Activated CD4-positive, alpha-beta T cell treated with anti-CD3 and anti-CD28 coated beads for 48 hours (primary cell): Measurements from ENCODE around the gene DCLK3.
A peak's percentile ranks its signal among the peaks of the same experiment; 100 is the strongest.

Source experiments
- DNase-seq: peaks from one replicate; pipeline ENCODE4 v3.0.0-alpha.2; 2020

DCLK3 gene

GRCh38 chr3:36707623-36708409, 56.5 kb downstream of the DCLK3 start:
- peak; percentile 32 for DNase-seq

- no peak for DNase-seq
These were observed 59.3 kb downstream of the DCLK3 start for GRCh38 chr3:36705015-36705414.

- DNase-seq, result no peak
These were observed 60.1 kb downstream of the DCLK3 start for GRCh38 chr3:36704280-36704679.

- DNase-seq, result no peak
These were observed 63.1 kb downstream of the DCLK3 start for GRCh38 chr3:36701249-36701572.

- DNase-seq, result peak; percentile 59
These were observed 63.7 kb downstream of the DCLK3 start for GRCh38 chr3:36700537-36701248.

GRCh38 chr3:36698314-36698713, 66.0 kb downstream of the DCLK3 start:
- DNase-seq, result no peak

- DNase-seq, result no peak
These were observed 66.9 kb downstream of the DCLK3 start for GRCh38 chr3:36697229-36698001.

GRCh38 chr3:36696799-36697198, 67.6 kb downstream of the DCLK3 start:
- no peak for DNase-seq

- DNase-seq, result no peak
These were observed 68.6 kb downstream of the DCLK3 start for GRCh38 chr3:36695769-36696137.

- no peak for DNase-seq
These were observed 69.1 kb downstream of the DCLK3 start for GRCh38 chr3:36695113-36695768.

GRCh38 chr3:36693670-36694069, 70.7 kb downstream of the DCLK3 start:
- DNase-seq, result no peak

GRCh38 chr3:36689560-36689959, 74.8 kb downstream of the DCLK3 start:
- DNase-seq, result no peak

- DNase-seq, result no peak
These were observed 75.5 kb downstream of the DCLK3 start for GRCh38 chr3:36688815-36689214.

- no peak for DNase-seq
These were observed 77.8 kb downstream of the DCLK3 start for GRCh38 chr3:36686516-36686915.

- no peak for DNase-seq
These were observed 82.5 kb downstream of the DCLK3 start for GRCh38 chr3:36681867-36682266.

- no peak for DNase-seq
These were observed 83.4 kb downstream of the DCLK3 start for GRCh38 chr3:36680952-36681351.

- DNase-seq, result no peak
These were observed 84.8 kb downstream of the DCLK3 start for GRCh38 chr3:36679384-36680200.

- no peak for DNase-seq
These were observed 85.9 kb downstream of the DCLK3 start for GRCh38 chr3:36678216-36679013.

GRCh38 chr3:36677331-36678007, 86.9 kb downstream of the DCLK3 start:
- DNase-seq, result no peak

GRCh38 chr3:36674816-36675215, 89.5 kb downstream of the DCLK3 start:
- no peak for DNase-seq

- no peak for DNase-seq
These were observed 94.6 kb downstream of the DCLK3 start for GRCh38 chr3:36669764-36670163.
